HFF-Myc (cell line): ENCODE data around the gene ADIG.

Experiments used
- DNase-seq: peaks from one replicate; pipeline ENCODE4 v3.0.0-alpha.2; 2011; ENCODE audit warnings: low read depth; ENCODE audit errors: extremely low read depth
- H3K4me3 ChIP-seq: replicated peaks from 2 replicates; pipeline ENCODE4 v1.5.1; 2011; ENCODE audit warnings: low read depth, mild to moderate bottlenecking, control low read depth, low read length
- CTCF ChIP-seq: IDR thresholded peaks from 2 replicates; pipeline ENCODE4 v1.5.1; 2012; ENCODE audit warnings: mild to moderate bottlenecking, low read depth, low read length, control low read depth; ENCODE audit errors: missing control alignments

Gene ADIG

DNA sequence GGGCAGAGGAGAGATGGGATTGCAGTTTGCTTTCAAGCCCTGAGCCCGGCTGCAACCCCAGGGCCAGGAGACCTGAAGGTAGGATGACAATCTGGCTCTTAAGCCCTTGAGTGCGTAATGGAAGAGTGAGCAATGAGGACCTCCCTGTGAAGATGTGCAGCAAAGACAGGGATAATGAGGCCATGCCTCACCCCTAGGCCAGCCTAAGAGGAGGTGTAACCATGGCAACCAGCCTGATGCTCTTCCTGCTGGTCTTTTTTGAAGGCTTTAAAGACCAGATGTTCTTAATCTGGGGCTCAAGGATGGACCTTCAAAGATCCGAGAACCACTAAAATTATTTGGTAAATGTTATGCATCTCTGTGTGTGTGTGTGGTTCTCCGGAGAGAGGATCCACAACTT is 28.8 kb downstream of the ADIG start:
- H3K4me3 ChIP-seq, result no peak overlapping the region
- TF ChIP-seq CTCF, result no peak
- DNase-seq, result peak; percentile 11

- no peak overlapping the region for H3K4me3 ChIP-seq
- TF ChIP-seq CTCF, result no peak
- DNase-seq, result no peak
Measured at GRCh38 chr20:38610521-38610920, 29.5 kb downstream of the ADIG start.

GRCh38 chr20:38612751-38613515 is 31.9 kb downstream of the ADIG start:
- TF ChIP-seq CTCF, result no peak
- H3K4me3 ChIP-seq, result no peak overlapping the region
- DNase-seq, result no peak

- DNase-seq, result no peak
- no peak for TF ChIP-seq CTCF
- no peak overlapping the region for H3K4me3 ChIP-seq
Measured at GRCh38 chr20:38615283-38615682, 34.3 kb downstream of the ADIG start.

DNA sequence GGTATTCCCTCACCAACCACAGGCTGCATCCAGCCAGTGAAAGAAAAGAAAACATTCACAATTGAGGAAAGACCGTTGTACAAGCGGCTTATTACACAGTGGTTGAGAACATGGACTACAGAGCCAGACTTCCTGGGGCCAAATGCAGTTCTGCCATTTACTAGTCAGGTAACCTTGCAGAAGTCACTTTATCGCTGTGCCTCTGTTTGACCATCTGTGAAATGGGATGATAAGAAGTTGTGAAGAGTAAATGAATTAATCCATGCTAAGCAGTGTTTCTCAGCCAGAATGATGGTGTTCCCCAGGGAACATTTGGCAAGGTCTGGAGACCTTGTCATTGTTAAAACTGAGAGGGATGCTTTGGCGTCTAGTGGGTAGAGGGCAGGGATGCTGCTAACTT is 35.5 kb downstream of the ADIG start:
- no peak for TF ChIP-seq CTCF
- H3K4me3 ChIP-seq, result no peak overlapping the region
- DNase-seq, result no peak

- TF ChIP-seq CTCF, result no peak
- no peak for DNase-seq
- no peak overlapping the region for H3K4me3 ChIP-seq
Measured at GRCh38 chr20:38617011-38617829, 36.2 kb downstream of the ADIG start.

DNA sequence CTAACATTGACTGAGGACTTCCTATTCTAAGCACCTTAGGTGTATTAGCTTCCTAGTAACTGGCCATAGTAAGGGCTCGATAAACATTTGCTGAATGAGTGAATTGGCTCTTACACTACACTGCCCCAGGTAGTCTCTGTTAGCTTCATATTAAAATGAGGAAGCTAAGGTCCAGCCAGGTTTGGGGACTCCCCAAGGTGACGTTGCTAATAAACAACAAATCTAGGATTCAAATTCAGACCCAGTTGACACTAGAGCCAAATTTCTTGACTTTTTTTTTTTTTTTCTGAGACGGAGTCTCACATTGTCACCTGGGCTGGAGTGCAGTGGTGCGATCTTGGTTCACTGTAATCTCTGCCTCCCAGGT is 36.8 kb downstream of the ADIG start:
- no peak for DNase-seq
- H3K4me3 ChIP-seq, result no peak overlapping the region
- no peak for TF ChIP-seq CTCF
